ENCODE results near the gene CBR1. TPM values are rescaled to one million over a fixed set of nuclear protein-coding genes. Genes with fewer than 3 reads are reported as not detected.
A peak's percentile ranks its signal among the peaks of the same experiment; 100 is the strongest.

Gene CBR1
- total and polyA plus RNA-seq, 9 of the 15 experiments (the other 6 are each of a cell fraction or from before 2014, with no cell fraction given): 2.5 to 33.8 (median 15.1) TPM

- peak; percentile 28 for TF ChIP-seq MGA (IDR thresholded peaks at IDR 0.05)
- TF ChIP-seq TCF3 (CRISPR knock-in tag; IDR thresholded peaks at IDR 0.05): peak; percentile 51
- no peak for TF ChIP-seq TARDBP (IDR thresholded peaks at IDR 0.05)
- no peak for TF ChIP-seq MXI1 (IDR thresholded peaks at IDR 0.05; ENCODE audit: low read depth, low read length)
- no peak for TF ChIP-seq KHSRP (IDR thresholded peaks at IDR 0.05)
- peak; percentile 37; the same call in 1 of the 2 replicates for TF ChIP-seq TAL1 (IDR thresholded peaks at IDR 0.05)
- TF ChIP-seq ZSCAN32 (CRISPR knock-in tag; IDR thresholded peaks at IDR 0.05): no peak
- 0 out of 2 replicates have a peak, but pooled peaks have one; percentile 10 for TF ChIP-seq SMAD4 (CRISPR knock-in tag; conservative IDR thresholded peaks at IDR 0.05)
- no peak for TF ChIP-seq ZHX1 (conservative IDR thresholded peaks at IDR 0.05; ENCODE audit: low read length)
- TF ChIP-seq STAT5A (IDR thresholded peaks at IDR 0.05; ENCODE audit: borderline replicate concordance, low read length): 0 out of 2 replicates have a peak, but pooled peaks have one; percentile 31
- TF ChIP-seq NR2C2 (CRISPR knock-in tag; IDR thresholded peaks at IDR 0.05): no peak
- peak; percentile 36; the same call in 1 of the 2 replicates for TF ChIP-seq NR2C2 (tag; IDR thresholded peaks at IDR 0.05)
- no peak for TF ChIP-seq CCNT2 (IDR thresholded peaks at IDR 0.05; ENCODE audit: borderline replicate concordance, extremely low read depth, insufficient read length, low read depth, low read length)
- peak; percentile 46 for TF ChIP-seq NFIC (IDR thresholded peaks at IDR 0.05)
- 0 out of 2 replicates have a peak, but pooled peaks have one; percentile 6 for TF ChIP-seq CBFA2T2 (conservative IDR thresholded peaks at IDR 0.05)
- peak; percentile 11; the same call in 1 of the 2 replicates for TF ChIP-seq L3MBTL2 (IDR thresholded peaks at IDR 0.05)
- no peak for TF ChIP-seq GTF2E2 (tag; IDR thresholded peaks at IDR 0.05)
Measured at GRCh38 chr21:36077758-36078157, 7.9 kb downstream of the CBR1 start (continued).

Data from K562 (cell line).